A549 (cell line): ENCODE measurements around the gene MYH15. TPM values are rescaled to one million over a fixed set of nuclear protein-coding genes. Genes with fewer than 3 reads are reported as not detected.

ENCODE experiments used
- ATAC-seq, 2 experiments: fragments of 200-7000 bp in 1 of 2; fragments of >200 bp in 1 of 2; cut with Nextera tagmentation in 1 of 2; cut with Tn5 transposase in 1 of 2; 3 replicates each; pipeline versions ENCODE4 v1.8.0 to v1.9.1; 2018 to 2020; ENCODE audit warnings: mild to moderate bottlenecking in 1 of 2, moderate library complexity in 1 of 2
- CTCF ChIA-PET: fragments of 300-600 bp; sonication (Branson Sonifier 250); formaldehyde crosslinking; extraction: SDS; loops from one replicate; lab custom pipeline; 2021; ENCODE audit warnings: antibody characterized with exemption, inconsistent platforms; lab: Yijun Ruan, JAX
- POLR2A ChIA-PET: fragments of 350-600 bp; formaldehyde crosslinking; extraction: SDS; loops from one replicate; lab custom pipeline; 2021; ENCODE audit warnings: antibody characterized with exemption, inconsistent platforms; lab: Yijun Ruan, JAX
- DNase-seq, 2 experiments: peaks; one replicate each; pipeline versions ENCODE4 v3.0.0 to v3.0.0-alpha.2; 2011 to 2016; ENCODE audit warnings: low read depth in 1 of 2, low spot score in 1 of 2
- FAIRE-seq: peaks from 2 replicates; lab custom pipeline; 2011; peaks lifted over from hg19 to GRCh38; lab: Jason Lieb, UNC
- H3K27ac ChIP-seq, 2 experiments: fragments of >200 bp; sonication (Bioruptor Twin); formaldehyde crosslinking; 3 replicates each; pipeline ENCODE4 v1.5.1; 2016 to 2017
- H3K4me1 ChIP-seq: fragments of >200 bp; sonication (Bioruptor Twin); formaldehyde crosslinking; 3 replicates; pipeline ENCODE4 v1.6.1; 2016
- H3K4me2 ChIP-seq: fragments of >200 bp; sonication (Bioruptor Twin); formaldehyde crosslinking; 3 replicates; pipeline ENCODE4 v1.6.1; 2016
- H3K4me3 ChIP-seq: fragments of >200 bp; sonication (Bioruptor Twin); formaldehyde crosslinking; 3 replicates; pipeline ENCODE4 v1.5.1; 2016
- H3K9me3 ChIP-seq: fragments of >200 bp; sonication (Bioruptor Twin); formaldehyde crosslinking; 3 replicates; pipeline ENCODE4 v1.6.1; 2016
- ATOH8 ChIP-seq: fragments of 250-450 bp; sonication (Bioruptor Pico); IDR thresholded peaks from 2 replicates; pipeline ENCODE4 v1.5.0; 2020; ENCODE audit warnings: low read depth, mild to moderate bottlenecking, moderate library complexity
- CBX2 ChIP-seq: fragments of 200-600 bp; sonication (generic); IDR thresholded peaks from 2 replicates; pipeline ENCODE4 v1.6.1; 2016; ENCODE audit warnings: low read depth, mild to moderate bottlenecking, borderline replicate concordance
- CEBPB ChIP-seq, 2 experiments: fragments of >200 bp in 1 of 2; sonication (Bioruptor Twin) in 1 of 2; formaldehyde crosslinking in 1 of 2; IDR thresholded peaks; 2 replicates each; pipeline ENCODE4 v1.6.1; 2012 to 2016
- CHD4 ChIP-seq: fragments of 200-600 bp; sonication (generic); IDR thresholded peaks from 2 replicates; pipeline ENCODE4 v1.6.1; 2016; ENCODE audit warnings: antibody characterized with exemption, mild to moderate bottlenecking, borderline replicate concordance
- E2F6 ChIP-seq: IDR thresholded peaks from 2 replicates; pipeline ENCODE4 v1.6.1; 2012; ENCODE audit warnings: low read depth, borderline replicate concordance
- ESRRA ChIP-seq: fragments of 150-350 bp; IDR thresholded peaks from 2 replicates; pipeline ENCODE4 v1.6.1; 2014; ENCODE audit warnings: mild to moderate bottlenecking, low read length, borderline replicate concordance
- HDAC2 ChIP-seq: fragments of 200-600 bp; sonication (generic); IDR thresholded peaks from 2 replicates; pipeline ENCODE4 v1.6.1; 2016
- HOXB5 ChIP-seq: fragments of 250-450 bp; sonication (Bioruptor Pico); IDR thresholded peaks from 2 replicates; pipeline ENCODE4 v1.5.0; 2020; ENCODE audit warnings: mild to moderate bottlenecking, moderate library complexity
- KDM1A ChIP-seq: fragments of 200-600 bp; sonication (generic); IDR thresholded peaks from 2 replicates; pipeline ENCODE4 v1.6.1; 2016; ENCODE audit warnings: low read depth, mild to moderate bottlenecking
- KDM5A ChIP-seq: fragments of 200-600 bp; sonication (generic); IDR thresholded peaks from 2 replicates; pipeline ENCODE4 v1.6.1; 2016; ENCODE audit warnings: antibody characterized with exemption, mild to moderate bottlenecking
- POLR2AphosphoS2 ChIP-seq: conservative IDR thresholded peaks from 2 replicates; pipeline ENCODE4 v1.6.1; 2012; ENCODE audit warnings: low read length, improper control_type of control experiment, inconsistent platforms
- RCOR1 ChIP-seq: fragments of 150-350 bp; IDR thresholded peaks from 2 replicates; pipeline ENCODE4 v1.6.1; 2014; ENCODE audit warnings: antibody characterized with exemption, low read length, low read depth
- REST ChIP-seq: fragments of 200-600 bp; sonication (generic); IDR thresholded peaks from 2 replicates; pipeline ENCODE4 v1.6.1; 2016; ENCODE audit warnings: antibody characterized with exemption, mild to moderate bottlenecking, moderate library complexity
- RNF2 ChIP-seq: fragments of 200-600 bp; sonication (generic); IDR thresholded peaks from 2 replicates; pipeline ENCODE4 v1.6.1; 2016; ENCODE audit warnings: low read depth, mild to moderate bottlenecking, antibody characterized with exemption, moderate library complexity, borderline replicate concordance
- SREBF2 ChIP-seq: fragments of 450-650 bp; IDR thresholded peaks from 2 replicates; pipeline ENCODE4 v1.6.1; 2014; ENCODE audit warnings: mild to moderate bottlenecking, moderate library complexity
- WGBS: methylation state at CpG from one replicate; pipeline ENCODE4 v1.1.6; 2017; ENCODE audit errors: missing lambda C conversion rate; 5-methylcytosine and 5-hydroxymethylcytosine counted together
- polyA plus RNA-seq, 4 experiments: library from polyadenylated mRNA; depleted of rRNA in 3 of 4; stranded (reverse); fragments of >200 nt; fragmentation: RNase III in 1 of 4; extraction: RNeasy Plus Mini Kit Qiagen cat#74134 plus additional on column Dnase treatment in 1 of 4; gene quantifications; 2 replicates in 3 of 4; 3 replicates in 1 of 4; pipeline ENCODE4 v1.2.3, GENCODE V29; 2011 to 2017

Gene MYH15
- polyA plus RNA-seq, 2 of the 4 experiments (the other 2 are of a cell fraction) = 0.39 to 1.7 TPM

GRCh38 chr3:108512671-108513070 is 2.3 kb upstream of the MYH15 start:
- WGBS = 46% methylated on average over 2 of the region's 2 CpGs
- no peak for FAIRE-seq
- H3K9me3 ChIP-seq = no peaks in the 10 kb centered on the region
- ATAC-seq = no peak
- H3K4me1 ChIP-seq = no peaks in the 10 kb centered on the region
- no peak overlapping the region for H3K4me3 ChIP-seq
- H3K4me2 ChIP-seq = no peak overlapping the region
- ChIA-PET CTCF (interaction anchor here (1.9 kb wide), 1 partner anchor 40 kb away, joined by 5 read pairs; no protein-coding TSS in a partner anchor), POLR2A (no interaction called here)
- H3K27ac ChIP-seq = no peak overlapping the region
- no peak for TF ChIP-seq HOXB5
- TF ChIP-seq SREBF2 = no peak
- no peak for TF ChIP-seq CHD4
- no peak for TF ChIP-seq RNF2
- no peak for DNase-seq

GRCh38 chr3:108511490-108511889 is 1.1 kb upstream of the MYH15 start:
- TF ChIP-seq ATOH8 (CRISPR knock-in tag) = no peak
- TF ChIP-seq RCOR1 = no peak
- no peak for TF ChIP-seq KDM1A
- no peak for TF ChIP-seq E2F6
- no peak for TF ChIP-seq CEBPB (IDR thresholded peaks at IDR 0.05)
- no peak for TF ChIP-seq SREBF2
- no peak for TF ChIP-seq HOXB5
- no peak for TF ChIP-seq REST
- no peak for TF ChIP-seq CBX2
- no peak for TF ChIP-seq HDAC2
- no peak for TF ChIP-seq KDM5A

GRCh38 chr3:108511055-108511454 is 659 bp upstream of the MYH15 start:
- Histone ChIP-seq H3K4me1 (no peaks in the 10 kb centered on the region), H3K4me2 (no peak overlapping the region)
- no peak for TF ChIP-seq ESRRA
- TF ChIP-seq, all 56 proteins: peak for 0
- no peak overlapping the region for H3K4me3 ChIP-seq
- ATAC-seq (no peak), DNase-seq (no peak), FAIRE-seq (no peak)
- no peak overlapping the region for H3K27ac ChIP-seq
- ChIA-PET POLR2A (no interaction called here), CTCF (no interaction called here)
- no peaks in the 10 kb centered on the region for H3K9me3 ChIP-seq
- 84% methylated on average over 4 of the region's 4 CpGs for WGBS

More at GRCh38 chr3:108511490-108511889, 1.1 kb upstream of the MYH15 start:
- Histone ChIP-seq H3K9me3 (no peaks in the 10 kb centered on the region), H3K4me3 (no peak overlapping the region), H3K4me1 (no peaks in the 10 kb centered on the region), H3K27ac (no peak overlapping the region), H3K4me2 (no peak overlapping the region)
- POLR2A ChIA-PET = no interaction called here
- CTCF ChIA-PET = no interaction called here
- ATAC-seq (no peak), FAIRE-seq (no peak), DNase-seq (no peak)

GRCh38 chr3:108509871-108510270 is 525 bp downstream of the MYH15 start:
- DNase-seq = no peak
- CTCF ChIA-PET = no interaction called here
- ATAC-seq = no peak
- H3K27ac ChIP-seq = no peak overlapping the region
- 51% methylated on average over 2 of the region's 2 CpGs for WGBS
- H3K4me2 ChIP-seq = no peak overlapping the region
- no peak overlapping the region for H3K4me3 ChIP-seq
- POLR2A ChIA-PET = no interaction called here
- no peak for FAIRE-seq
- H3K4me1 ChIP-seq = no peaks in the 10 kb centered on the region
- TF ChIP-seq E2F6 (no peak), POLR2AphosphoS2 (no peak)
- H3K9me3 ChIP-seq = no peaks in the 10 kb centered on the region
